Measurements from ENCODE around the gene TFB2M.
A peak's percentile ranks its signal among the peaks of the same experiment; 100 is the strongest.
"Not testable (repeated sequence)": the region's sequence is repeated elsewhere in the genome, so short reads cannot be mapped to it uniquely, and the experiment has no call there.

TFB2M gene, protein sequence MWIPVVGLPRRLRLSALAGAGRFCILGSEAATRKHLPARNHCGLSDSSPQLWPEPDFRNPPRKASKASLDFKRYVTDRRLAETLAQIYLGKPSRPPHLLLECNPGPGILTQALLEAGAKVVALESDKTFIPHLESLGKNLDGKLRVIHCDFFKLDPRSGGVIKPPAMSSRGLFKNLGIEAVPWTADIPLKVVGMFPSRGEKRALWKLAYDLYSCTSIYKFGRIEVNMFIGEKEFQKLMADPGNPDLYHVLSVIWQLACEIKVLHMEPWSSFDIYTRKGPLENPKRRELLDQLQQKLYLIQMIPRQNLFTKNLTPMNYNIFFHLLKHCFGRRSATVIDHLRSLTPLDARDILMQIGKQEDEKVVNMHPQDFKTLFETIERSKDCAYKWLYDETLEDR

GRCh38 chr1:246566128-246566812 is at the start of gene TFB2M, which contains the start of gene CNST:
TFB2M (minus strand) TSS chr1:246566261; CDS start chr1:246566138, 123 bp downstream.
CNST (plus strand) TSS chr1:246566456; CDS start chr1:246591563, 25,107 bp downstream.
- in situ Hi-C loops (cut with MboI; ENCODE audit: low sequenced_read_pairs, unreplicated experiment), result no loop called here
- TF ChIP-seq, protein P1, sequence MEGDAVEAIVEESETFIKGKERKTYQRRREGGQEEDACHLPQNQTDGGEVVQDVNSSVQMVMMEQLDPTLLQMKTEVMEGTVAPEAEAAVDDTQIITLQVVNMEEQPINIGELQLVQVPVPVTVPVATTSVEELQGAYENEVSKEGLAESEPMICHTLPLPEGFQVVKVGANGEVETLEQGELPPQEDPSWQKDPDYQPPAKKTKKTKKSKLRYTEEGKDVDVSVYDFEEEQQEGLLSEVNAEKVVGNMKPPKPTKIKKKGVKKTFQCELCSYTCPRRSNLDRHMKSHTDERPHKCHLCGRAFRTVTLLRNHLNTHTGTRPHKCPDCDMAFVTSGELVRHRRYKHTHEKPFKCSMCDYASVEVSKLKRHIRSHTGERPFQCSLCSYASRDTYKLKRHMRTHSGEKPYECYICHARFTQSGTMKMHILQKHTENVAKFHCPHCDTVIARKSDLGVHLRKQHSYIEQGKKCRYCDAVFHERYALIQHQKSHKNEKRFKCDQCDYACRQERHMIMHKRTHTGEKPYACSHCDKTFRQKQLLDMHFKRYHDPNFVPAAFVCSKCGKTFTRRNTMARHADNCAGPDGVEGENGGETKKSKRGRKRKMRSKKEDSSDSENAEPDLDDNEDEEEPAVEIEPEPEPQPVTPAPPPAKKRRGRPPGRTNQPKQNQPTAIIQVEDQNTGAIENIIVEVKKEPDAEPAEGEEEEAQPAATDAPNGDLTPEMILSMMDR (IDR thresholded peaks at IDR 0.05; ENCODE audit: borderline replicate concordance, control extremely low read depth, extremely low read depth, insufficient read depth, missing control alignments), result no peak
- peak; percentile 95 for DNase-seq (ENCODE audit: low spot score)

DNA sequence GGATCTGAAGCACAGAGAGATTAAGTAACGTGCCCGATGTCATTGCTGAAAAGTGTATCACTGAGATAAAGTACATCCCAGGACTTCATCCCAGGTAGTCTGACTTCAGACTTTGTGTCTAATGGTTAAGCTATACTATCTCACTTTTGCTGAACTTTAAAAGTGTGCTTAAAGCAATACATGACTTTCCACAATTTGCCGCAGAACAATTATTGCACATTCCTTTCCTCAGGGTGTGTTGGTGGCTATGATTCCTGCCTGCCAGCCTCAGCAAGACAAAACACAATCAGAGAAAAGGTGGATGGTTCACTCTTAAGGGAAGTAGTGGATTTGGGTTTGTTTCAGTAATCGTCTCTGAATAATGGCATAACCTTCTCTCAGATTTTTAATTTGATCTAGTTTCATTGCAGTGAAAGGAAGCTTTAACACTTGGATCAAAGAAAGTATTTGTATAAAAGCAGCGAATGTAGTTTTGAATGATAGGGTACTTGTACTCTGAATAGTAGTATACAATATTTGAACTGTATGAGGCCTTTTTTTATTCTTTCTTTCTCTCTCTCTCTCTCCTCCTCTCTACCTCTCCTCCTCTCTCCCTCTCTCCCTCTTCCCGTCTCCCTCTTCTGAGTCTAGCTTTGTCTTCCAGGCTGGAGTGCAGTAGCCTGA is 47.2 kb upstream of the TFB2M start:
- in situ Hi-C loops (cut with MboI; ENCODE audit: low sequenced_read_pairs, unreplicated experiment), result no loop called here
- TF ChIP-seq, protein P1 (IDR thresholded peaks at IDR 0.05; ENCODE audit: borderline replicate concordance, control extremely low read depth, extremely low read depth, insufficient read depth, missing control alignments), result no peak
- DNase-seq (ENCODE audit: low spot score), result no peak

DNA sequence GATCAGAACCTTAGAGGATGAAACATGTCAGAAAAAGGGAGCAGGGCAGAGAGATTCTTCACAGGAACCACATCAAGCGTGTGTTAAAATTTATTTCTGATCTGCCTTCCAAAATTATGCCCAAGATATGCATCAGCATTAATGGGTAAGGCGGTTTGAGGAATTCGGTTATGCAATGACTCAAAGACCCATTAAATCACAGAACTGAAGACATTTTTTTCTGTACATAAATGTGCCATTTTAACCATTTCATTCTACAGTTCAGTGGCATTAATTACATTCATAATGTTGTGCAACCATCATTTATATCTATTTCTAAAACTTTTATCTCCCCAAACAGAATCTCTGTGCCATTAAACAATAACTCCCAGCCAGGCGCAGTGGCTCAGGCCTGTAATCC is 43.6 kb upstream of the TFB2M start:
- TF ChIP-seq, protein P1 (IDR thresholded peaks at IDR 0.05; ENCODE audit: borderline replicate concordance, control extremely low read depth, extremely low read depth, insufficient read depth, missing control alignments), result no peak
- in situ Hi-C loops (cut with MboI; ENCODE audit: low sequenced_read_pairs, unreplicated experiment), result no loop called here
- DNase-seq (ENCODE audit: low spot score), result no peak

DNA sequence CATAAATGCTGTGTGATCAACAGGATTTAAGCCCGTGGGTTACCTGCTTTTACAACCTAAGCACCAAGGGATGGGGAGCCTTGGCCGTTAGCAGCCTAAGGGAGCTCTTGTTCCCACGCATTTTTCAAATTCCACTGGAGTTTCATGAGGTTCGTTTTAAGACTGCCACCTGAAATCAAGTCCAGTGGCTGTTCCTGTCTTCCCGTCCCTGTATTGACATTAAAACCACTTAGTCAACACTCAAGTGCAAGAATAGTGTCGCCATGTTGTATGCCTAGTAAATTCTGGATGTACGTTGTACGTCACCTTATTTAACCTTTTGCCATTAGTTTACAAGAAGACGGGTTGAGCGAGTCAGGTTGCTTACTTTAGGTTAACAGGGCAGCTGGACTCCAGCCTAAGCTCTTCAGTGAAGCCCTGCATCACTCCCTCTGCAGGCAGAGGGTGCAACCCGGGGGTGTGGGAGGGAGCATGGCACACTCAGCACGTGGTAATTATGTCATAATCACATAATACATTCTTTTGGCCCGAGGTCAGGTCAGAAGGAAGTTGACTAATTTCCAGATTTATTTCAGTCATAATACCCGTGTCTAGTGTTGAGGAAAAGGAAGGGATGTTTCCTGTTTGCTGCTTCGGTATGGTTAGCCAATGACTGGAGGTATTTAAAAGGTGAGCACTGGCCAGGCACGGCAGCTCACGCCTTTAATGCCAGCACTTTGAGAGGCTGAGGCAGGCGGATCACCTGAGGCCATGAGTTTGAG is 42.7 kb upstream of the TFB2M start:
- DNase-seq (ENCODE audit: low spot score), result peak; percentile 34
- in situ Hi-C loops (cut with MboI; ENCODE audit: low sequenced_read_pairs, unreplicated experiment), result no loop called here
- TF ChIP-seq, protein P1 (IDR thresholded peaks at IDR 0.05; ENCODE audit: borderline replicate concordance, control extremely low read depth, extremely low read depth, insufficient read depth, missing control alignments), result no peak

- in situ Hi-C loops (cut with MboI; ENCODE audit: low sequenced_read_pairs, unreplicated experiment), result no loop called here
- TF ChIP-seq, protein P1 (IDR thresholded peaks at IDR 0.05; ENCODE audit: borderline replicate concordance, control extremely low read depth, extremely low read depth, insufficient read depth, missing control alignments), result no peak
- DNase-seq (ENCODE audit: low spot score), result no peak
Measured at GRCh38 chr1:246607462-246607861, 41.4 kb upstream of the TFB2M start.

DNA sequence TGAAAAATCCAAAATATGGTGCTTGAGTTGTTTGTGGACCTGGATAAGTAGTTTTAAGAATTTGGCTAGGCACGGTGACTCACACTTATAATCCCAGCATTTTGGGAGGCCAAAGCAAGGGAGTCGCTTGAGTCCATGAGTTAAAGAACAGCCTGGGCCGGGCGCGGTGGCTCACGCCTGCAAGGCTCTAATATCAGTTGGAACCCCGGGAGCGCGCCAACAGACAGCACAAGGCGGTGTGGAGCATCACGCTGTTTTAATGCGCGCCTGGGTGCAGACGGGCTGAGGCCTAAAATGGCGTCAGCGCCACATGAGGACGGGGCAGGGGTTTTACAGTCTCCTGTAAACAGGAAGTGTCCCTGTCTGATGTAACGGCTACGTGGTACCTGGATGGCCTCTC is 39.2 kb upstream of the TFB2M start:
- in situ Hi-C loops (cut with MboI; ENCODE audit: low sequenced_read_pairs, unreplicated experiment); DNase-seq (ENCODE audit: low spot score): not testable (repeated sequence)
